ENCODE measurements around the gene SMARCB1.
A peak's percentile ranks its signal among the peaks of the same experiment; 100 is the strongest.
"Not testable (repeated sequence)": the region's sequence is repeated elsewhere in the genome, so short reads cannot be mapped to it uniquely, and the experiment has no call there.

SMARCB1 gene

DNA sequence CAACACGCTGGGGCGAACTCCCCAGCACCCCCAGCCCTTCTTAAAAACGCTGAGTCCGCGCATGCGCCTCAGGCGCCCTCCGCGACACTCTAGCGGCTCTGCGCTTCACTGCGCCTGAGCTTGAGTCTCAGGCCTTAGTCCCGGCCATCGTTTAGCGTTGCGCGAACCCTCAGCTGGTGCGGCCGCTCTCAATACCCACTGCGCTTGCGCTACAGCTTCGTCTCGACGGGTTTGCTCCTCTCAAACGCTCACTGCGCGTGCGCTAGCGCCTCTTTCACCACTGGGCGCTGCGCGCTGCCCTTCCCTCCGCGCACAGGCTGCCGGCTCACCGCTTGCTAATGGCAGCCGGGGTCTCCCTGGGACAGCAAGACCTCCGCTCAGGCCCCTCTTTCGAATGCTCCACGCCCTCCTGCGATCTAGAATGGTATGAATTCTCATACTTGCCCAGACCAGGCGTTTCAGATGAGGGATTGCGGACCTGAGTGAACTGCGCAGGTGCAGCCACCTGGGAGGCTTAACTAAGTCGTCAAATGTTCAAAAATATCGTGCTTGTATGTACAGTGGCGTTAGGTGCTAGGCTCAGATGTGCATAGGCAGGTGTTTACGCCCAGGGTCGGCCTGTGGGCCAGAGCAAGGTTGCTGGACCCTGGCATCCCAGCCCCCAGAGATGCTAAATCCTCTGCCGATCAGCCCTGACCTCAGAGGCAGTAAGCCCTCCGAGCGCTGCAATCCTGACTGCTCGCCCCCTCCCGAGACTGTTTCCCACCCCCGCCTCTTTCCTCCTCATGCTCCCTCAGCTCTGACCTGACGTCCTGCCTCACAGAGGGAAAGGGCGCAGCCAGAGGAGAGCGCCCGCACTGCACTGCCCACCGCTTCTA lies 71.1 kb downstream of the SMARCB1 start, which contains the start of gene SLC2A11:
SLC2A11 (plus strand) TSS at position 270 of the 878 bp plus-strand sequence; CDS start at position 395, 125 bp downstream.
- Mint-ChIP-seq H3K27ac (peak within 1 kb of the TSS; percentile 81), H3K4me1 (peaks cover 20% of the 10 kb centered on the region), H3K27me3 (no peaks in the 10 kb centered on the region), H3K4me3 (peak within 1 kb of the TSS; percentile 95), H3K36me3 (peaks cover 9% of the 10 kb centered on the region), H3K9me3 (no peaks in the 10 kb centered on the region)
- DNase-seq (ENCODE audit: low spot score in 2 of 2) (peak; percentile 91 to 94), ATAC-seq (ENCODE audit: low read depth) (peak; percentile 93)

DNA sequence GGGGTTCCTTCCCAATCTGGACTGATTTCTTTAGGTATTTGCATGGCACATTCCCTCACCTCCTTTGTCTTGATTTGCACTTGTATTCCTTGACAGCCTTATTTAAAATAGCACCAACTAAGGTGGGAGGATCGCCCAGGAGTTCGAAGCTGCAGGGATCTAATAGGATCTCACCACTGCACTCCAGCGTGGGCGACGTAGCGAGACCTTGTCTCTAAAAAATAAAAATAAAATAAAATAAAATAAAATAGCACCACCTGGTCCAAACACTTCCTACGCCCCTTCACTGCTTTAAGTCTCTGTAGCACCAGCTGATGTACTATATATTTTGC lies 71.7 kb downstream of the SMARCB1 start:
- Mint-ChIP-seq H3K4me3 (peak overlapping the region; percentile 95), H3K9me3 (no peaks in the 10 kb centered on the region), H3K27ac (peak overlapping the region; percentile 81), H3K27me3 (no peaks in the 10 kb centered on the region), H3K4me1 (peaks cover 23% of the 10 kb centered on the region), H3K36me3 (peaks cover 13% of the 10 kb centered on the region)
- ATAC-seq (ENCODE audit: low read depth) (no peak), DNase-seq (ENCODE audit: low spot score in 2 of 2) (no peak)

DNA sequence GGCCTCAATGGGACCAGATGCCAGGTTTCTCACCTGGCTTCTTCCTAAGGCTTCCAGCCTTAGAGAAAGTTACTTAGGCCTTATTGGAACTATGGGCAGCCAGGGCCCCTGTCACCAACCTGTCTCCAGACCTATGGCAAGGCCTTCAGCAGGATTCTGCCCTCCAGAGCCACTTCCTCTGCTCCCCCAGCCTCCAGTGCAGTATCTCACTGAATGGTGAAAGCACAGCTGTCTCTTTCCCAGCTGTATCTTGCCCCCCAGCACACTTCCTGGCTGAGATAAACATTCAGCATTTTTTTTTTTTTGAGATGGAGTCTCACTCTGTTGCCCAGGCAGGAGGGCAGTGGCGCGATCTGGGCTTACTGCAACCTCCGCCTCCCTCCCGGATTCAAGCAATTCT lies 72.4 kb downstream of the SMARCB1 start:
- ATAC-seq (ENCODE audit: low read depth) (no peak), DNase-seq (ENCODE audit: low spot score in 2 of 2) (no peak)
- no peak overlapping the region for H3K27ac Mint-ChIP-seq
- H3K36me3 Mint-ChIP-seq: peaks cover 16% of the 10 kb centered on the region
- H3K27me3 Mint-ChIP-seq: no peaks in the 10 kb centered on the region
- H3K4me1 Mint-ChIP-seq: peaks cover 23% of the 10 kb centered on the region
- peak overlapping the region; percentile 95 for H3K4me3 Mint-ChIP-seq
- H3K9me3 Mint-ChIP-seq: no peaks in the 10 kb centered on the region

DNA sequence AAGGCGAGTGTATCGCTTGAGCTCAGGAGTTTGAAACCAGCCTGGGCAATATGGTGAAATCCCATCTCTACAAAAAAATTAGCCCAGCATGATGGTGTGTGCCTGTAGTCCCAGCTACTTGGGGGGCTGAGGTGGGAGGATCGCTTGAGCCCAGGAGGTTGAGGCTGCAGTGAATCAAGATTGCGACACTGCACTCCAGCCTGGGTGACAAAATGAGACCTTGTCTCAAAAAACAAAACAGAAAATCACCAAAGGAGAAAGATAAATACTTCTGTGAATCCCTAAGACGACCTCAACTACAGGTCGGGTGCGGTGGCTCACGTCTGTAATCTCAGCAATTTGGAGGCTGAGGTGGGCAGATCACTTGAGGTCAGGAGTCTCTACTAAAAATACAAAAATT lies 73.4 kb downstream of the SMARCB1 start:
- H3K27me3 Mint-ChIP-seq; H3K27ac Mint-ChIP-seq; H3K4me3 Mint-ChIP-seq; H3K9me3 Mint-ChIP-seq; ATAC-seq (ENCODE audit: low read depth); DNase-seq (ENCODE audit: low spot score in 2 of 2): not testable (repeated sequence)
- peaks cover 23% of the 10 kb centered on the region for H3K4me1 Mint-ChIP-seq
- H3K36me3 Mint-ChIP-seq: peaks cover 16% of the 10 kb centered on the region

DNA sequence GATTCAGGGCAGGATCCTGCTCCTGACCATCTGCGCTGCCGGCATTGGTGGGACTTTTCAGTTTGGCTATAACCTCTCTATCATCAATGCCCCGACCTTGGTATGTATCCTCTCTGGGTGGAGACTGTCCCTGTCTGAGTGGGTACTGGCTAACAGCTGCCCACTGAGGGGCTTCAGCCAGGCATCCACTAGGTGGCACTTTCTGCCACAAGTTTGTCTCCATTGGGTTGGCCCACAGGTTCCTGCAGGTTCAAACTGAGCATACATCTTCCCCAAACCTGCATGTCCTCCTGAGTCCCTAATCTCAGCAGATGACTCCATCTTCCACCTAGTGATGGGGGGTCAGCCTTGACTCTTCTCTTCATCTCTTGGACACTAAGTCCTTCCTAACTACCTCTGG lies 75.3 kb downstream of the SMARCB1 start:
- no peak for ATAC-seq (ENCODE audit: low read depth)
- no peak overlapping the region for H3K4me3 Mint-ChIP-seq
- H3K27me3 Mint-ChIP-seq: no peaks in the 10 kb centered on the region
- H3K36me3 Mint-ChIP-seq: peaks cover 20% of the 10 kb centered on the region
- DNase-seq (ENCODE audit: low spot score in 2 of 2): no peak
- no peak overlapping the region for H3K27ac Mint-ChIP-seq
- peaks cover 18% of the 10 kb centered on the region for H3K4me1 Mint-ChIP-seq
- H3K9me3 Mint-ChIP-seq: no peaks in the 10 kb centered on the region

DNA sequence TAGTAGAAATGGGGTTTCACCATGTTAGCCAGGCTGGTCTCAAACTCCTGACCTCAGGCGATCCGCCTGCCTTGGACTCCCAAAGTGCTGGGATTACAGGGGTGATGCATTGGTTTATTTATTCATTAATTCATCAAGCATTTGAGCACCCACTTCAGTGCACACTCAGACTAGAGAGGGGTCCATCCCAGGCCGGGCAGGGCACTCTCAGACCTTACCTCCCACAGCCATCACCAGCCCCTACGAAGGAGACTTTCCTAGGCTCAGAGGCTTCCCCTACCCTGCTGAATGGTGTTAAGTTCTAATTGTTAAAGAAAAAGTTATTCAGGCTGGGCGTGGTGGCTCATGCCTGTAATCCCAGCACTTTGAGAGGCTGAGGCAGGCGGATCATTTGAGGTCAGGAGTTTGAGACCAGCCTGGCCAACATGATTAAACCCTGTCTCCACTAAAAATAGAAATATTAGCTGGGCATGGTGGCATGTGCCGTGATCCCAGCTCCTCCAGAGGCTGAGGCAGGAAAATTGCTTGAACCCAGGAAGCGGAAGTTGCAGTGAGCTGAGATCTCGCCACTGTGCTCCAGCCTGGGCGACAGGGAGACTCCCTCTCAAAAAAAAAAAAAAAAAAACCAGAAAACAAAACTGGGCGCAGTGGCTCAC lies 77.9 kb downstream of the SMARCB1 start:
- Mint-ChIP-seq H3K4me1 (peaks cover 11% of the 10 kb centered on the region), H3K36me3 (peaks cover 35% of the 10 kb centered on the region)
- not testable (repeated sequence) for H3K27ac Mint-ChIP-seq; ATAC-seq (ENCODE audit: low read depth); H3K9me3 Mint-ChIP-seq; DNase-seq (ENCODE audit: low spot score in 2 of 2); H3K27me3 Mint-ChIP-seq; H3K4me3 Mint-ChIP-seq

DNA sequence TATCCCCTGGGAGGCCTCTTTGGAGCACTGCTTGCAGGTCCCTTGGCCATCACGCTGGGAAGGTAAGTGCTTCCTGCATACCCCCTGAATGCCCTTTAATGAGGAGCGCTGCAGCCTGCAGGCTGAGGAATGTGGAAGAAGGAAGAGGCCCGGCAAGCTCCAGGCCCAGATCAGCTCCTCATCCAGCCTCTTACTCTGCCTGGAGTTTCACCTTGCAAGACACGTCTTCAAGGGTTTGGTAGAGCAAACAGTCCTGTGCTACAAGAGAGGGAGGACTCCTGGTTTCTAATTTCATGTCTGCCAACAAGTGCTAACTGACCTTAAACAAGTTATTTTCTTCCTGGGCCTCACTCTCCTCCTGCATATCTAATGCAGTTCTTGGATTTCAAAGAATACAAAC lies 81.8 kb downstream of the SMARCB1 start:
- Mint-ChIP-seq H3K27ac (no peak overlapping the region), H3K4me1 (peaks cover 3% of the 10 kb centered on the region), H3K9me3 (no peaks in the 10 kb centered on the region), H3K4me3 (no peak overlapping the region), H3K36me3 (peaks cover 28% of the 10 kb centered on the region), H3K27me3 (no peaks in the 10 kb centered on the region)
- no peak for DNase-seq (ENCODE audit: low spot score in 2 of 2)
- no peak for ATAC-seq (ENCODE audit: low read depth)

DNA sequence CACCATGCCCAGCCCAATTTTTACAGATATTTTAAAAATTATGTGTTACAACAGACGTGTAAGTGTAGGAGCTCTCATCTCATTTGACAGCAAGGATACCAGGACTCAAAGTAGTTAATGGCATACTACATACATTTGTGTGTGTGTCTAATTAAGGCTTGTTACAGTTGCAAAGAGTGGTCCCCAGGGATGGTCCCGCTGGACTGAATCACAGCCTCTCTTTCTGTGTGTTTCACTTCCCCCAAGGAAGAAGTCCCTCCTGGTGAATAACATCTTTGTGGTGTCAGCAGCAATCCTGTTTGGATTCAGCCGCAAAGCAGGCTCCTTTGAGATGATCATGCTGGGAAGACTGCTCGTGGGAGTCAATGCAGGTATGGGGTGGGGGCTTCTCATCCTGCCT lies 88.1 kb downstream of the SMARCB1 start:
- peaks cover 27% of the 10 kb centered on the region for H3K36me3 Mint-ChIP-seq
- no peaks in the 10 kb centered on the region for H3K9me3 Mint-ChIP-seq
- H3K27me3 Mint-ChIP-seq: no peaks in the 10 kb centered on the region
- peaks cover 2% of the 10 kb centered on the region for H3K4me1 Mint-ChIP-seq
- no peak overlapping the region for H3K27ac Mint-ChIP-seq
- DNase-seq (ENCODE audit: low spot score in 2 of 2) (no peak), ATAC-seq (ENCODE audit: low read depth) (no peak)
- H3K4me3 Mint-ChIP-seq: no peak overlapping the region

DNA sequence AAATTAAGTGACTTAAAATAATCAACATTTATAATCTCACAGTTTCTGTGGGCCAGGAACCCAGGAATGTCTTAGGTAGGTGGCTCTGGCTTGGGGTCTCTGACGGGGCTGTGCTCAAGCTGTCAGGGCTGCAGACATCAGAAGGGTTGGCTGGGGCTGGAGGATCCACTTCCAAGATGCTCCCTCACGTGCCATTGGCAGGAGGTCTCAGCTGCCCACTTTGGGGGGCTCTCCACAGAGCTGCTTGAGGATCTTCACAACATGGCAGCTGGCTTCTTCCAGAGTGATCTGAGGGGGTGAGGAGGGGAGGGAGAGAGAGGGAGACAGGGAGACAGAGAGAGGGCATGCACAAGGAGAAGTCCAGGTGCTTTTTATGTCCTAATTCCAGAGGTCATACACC lies 89.0 kb downstream of the SMARCB1 start:
- Mint-ChIP-seq H3K4me1 (peaks cover 2% of the 10 kb centered on the region), H3K36me3 (peaks cover 30% of the 10 kb centered on the region), H3K27me3 (no peaks in the 10 kb centered on the region), H3K9me3 (no peaks in the 10 kb centered on the region), H3K27ac (no peak overlapping the region), H3K4me3 (no peak overlapping the region)
- DNase-seq (ENCODE audit: low spot score in 2 of 2): no peak
- no peak for ATAC-seq (ENCODE audit: low read depth)

DNA sequence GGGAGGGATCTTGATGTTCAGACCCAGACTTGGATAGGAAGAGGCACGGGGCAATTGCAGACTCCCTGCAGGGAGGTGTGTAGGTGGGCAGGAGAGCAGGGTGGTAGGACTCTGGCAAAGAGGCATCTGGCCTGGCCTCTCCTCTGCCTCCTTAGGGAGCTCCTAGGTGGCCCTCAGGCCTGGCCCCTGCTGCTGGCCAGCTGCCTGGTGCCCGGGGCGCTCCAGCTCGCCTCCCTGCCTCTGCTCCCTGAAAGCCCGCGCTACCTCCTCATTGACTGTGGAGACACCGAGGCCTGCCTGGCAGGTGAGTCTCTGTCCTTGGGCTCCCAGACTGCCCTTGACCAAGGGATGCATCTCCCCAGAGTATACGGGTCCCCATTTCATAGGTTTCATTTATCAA lies 90.8 kb downstream of the SMARCB1 start:
- Mint-ChIP-seq H3K4me3 (no peak overlapping the region), H3K27ac (no peak overlapping the region), H3K9me3 (no peaks in the 10 kb centered on the region), H3K4me1 (peaks cover 8% of the 10 kb centered on the region), H3K36me3 (peaks cover 40% of the 10 kb centered on the region), H3K27me3 (no peaks in the 10 kb centered on the region)
- ATAC-seq (ENCODE audit: low read depth): no peak
- no peak for DNase-seq (ENCODE audit: low spot score in 2 of 2)

DNA sequence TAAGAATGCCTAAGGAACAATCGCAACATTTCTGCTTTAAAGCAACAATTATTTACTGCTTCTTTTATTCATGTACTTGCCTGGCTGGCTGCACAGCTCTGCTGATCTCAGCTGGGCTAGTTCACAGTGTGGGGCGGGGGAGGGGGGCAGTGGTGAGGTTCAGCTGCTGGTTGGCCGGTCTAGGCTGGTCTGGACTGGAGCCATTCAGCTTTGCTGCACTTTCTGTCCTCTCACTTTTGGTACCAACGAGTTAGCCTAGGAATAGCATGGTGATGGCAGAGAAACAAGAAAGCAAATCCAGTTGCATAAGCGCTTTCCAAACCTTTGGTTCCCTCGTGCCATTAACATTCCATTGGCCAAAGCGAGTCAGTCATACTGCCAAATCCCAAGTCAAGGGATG lies 91.5 kb downstream of the SMARCB1 start:
- Mint-ChIP-seq H3K36me3 (peaks cover 37% of the 10 kb centered on the region), H3K9me3 (no peaks in the 10 kb centered on the region), H3K27me3 (no peaks in the 10 kb centered on the region), H3K4me3 (no peak overlapping the region), H3K4me1 (peaks cover 8% of the 10 kb centered on the region), H3K27ac (no peak overlapping the region)
- ATAC-seq (ENCODE audit: low read depth) (no peak), DNase-seq (ENCODE audit: low spot score in 2 of 2) (no peak)

DNA sequence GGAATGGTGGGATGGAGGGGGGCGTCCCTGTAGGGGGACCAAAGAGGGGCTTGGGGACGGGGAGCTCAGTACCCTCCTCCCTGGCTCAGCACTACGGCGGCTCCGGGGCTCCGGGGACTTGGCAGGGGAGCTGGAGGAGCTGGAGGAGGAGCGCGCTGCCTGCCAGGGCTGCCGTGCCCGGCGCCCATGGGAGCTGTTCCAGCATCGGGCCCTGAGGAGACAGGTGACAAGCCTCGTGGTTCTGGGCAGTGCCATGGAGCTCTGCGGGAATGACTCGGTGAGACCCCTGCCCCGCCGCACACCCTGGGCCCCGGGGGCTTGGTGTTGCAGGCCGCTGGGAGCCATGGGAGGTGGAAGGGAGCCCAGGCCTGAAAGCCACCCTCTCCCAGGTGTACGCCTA lies 95.6 kb downstream of the SMARCB1 start:
- Mint-ChIP-seq H3K27me3 (no peaks in the 10 kb centered on the region), H3K36me3 (peaks cover 24% of the 10 kb centered on the region), H3K4me1 (peaks cover 6% of the 10 kb centered on the region), H3K9me3 (no peaks in the 10 kb centered on the region), H3K4me3 (no peak overlapping the region), H3K27ac (no peak overlapping the region)
- no peak for DNase-seq (ENCODE audit: low spot score in 2 of 2)
- ATAC-seq (ENCODE audit: low read depth): no peak

DNA sequence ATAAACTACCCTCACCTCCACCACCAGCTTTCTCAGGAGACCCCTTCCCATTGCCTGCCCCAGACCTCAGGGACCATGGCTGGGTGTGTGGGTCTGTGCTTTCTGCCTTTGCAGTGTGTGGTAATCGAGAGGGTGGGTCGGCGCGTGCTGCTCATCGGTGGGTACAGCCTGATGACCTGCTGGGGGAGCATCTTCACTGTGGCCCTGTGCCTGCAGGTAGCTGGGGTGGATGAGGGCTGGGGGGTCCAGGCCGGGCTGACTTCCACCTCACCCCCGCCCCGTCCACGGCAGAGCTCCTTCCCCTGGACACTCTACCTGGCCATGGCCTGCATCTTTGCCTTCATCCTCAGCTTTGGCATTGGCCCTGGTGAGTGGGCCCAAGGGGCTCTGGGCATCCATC lies 96.9 kb downstream of the SMARCB1 start:
- DNase-seq (ENCODE audit: low spot score in 2 of 2) (no peak), ATAC-seq (ENCODE audit: low read depth) (no peak)
- Mint-ChIP-seq H3K4me1 (peaks cover 6% of the 10 kb centered on the region), H3K9me3 (no peaks in the 10 kb centered on the region), H3K4me3 (no peak overlapping the region), H3K36me3 (peaks cover 20% of the 10 kb centered on the region), H3K27me3 (no peaks in the 10 kb centered on the region), H3K27ac (no peak overlapping the region)

DNA sequence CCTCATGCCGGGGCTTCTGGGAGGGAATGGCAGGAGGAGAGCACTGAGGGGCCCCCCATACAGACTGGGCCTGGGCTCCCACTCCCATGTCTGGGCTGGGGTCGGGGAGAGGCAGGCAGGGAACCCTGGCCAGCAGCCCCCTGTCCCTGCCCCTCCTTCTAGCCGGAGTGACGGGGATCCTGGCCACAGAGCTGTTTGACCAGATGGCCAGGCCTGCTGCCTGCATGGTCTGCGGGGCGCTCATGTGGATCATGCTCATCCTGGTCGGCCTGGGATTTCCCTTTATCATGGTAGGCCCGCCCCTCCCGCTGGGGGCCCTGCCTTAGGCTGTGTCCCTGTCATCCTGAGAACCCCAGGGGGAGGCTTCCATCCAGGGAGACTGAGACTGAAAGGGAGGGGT lies 97.4 kb downstream of the SMARCB1 start:
- H3K4me1 Mint-ChIP-seq: peaks cover 6% of the 10 kb centered on the region
- no peak for DNase-seq (ENCODE audit: low spot score in 2 of 2)
- no peak for ATAC-seq (ENCODE audit: low read depth)
- peaks cover 19% of the 10 kb centered on the region for H3K36me3 Mint-ChIP-seq
- H3K27ac Mint-ChIP-seq: no peak overlapping the region
- H3K9me3 Mint-ChIP-seq: no peaks in the 10 kb centered on the region
- no peak overlapping the region for H3K4me3 Mint-ChIP-seq
- H3K27me3 Mint-ChIP-seq: no peaks in the 10 kb centered on the region

Data from memory B cell (primary cell).